ENCODE data around the gene ASAP2.

GRCh38 chr2:9170458-9171130, 36.0 kb upstream of the ASAP2 start:
- TF ChIP-seq, protein P1, sequence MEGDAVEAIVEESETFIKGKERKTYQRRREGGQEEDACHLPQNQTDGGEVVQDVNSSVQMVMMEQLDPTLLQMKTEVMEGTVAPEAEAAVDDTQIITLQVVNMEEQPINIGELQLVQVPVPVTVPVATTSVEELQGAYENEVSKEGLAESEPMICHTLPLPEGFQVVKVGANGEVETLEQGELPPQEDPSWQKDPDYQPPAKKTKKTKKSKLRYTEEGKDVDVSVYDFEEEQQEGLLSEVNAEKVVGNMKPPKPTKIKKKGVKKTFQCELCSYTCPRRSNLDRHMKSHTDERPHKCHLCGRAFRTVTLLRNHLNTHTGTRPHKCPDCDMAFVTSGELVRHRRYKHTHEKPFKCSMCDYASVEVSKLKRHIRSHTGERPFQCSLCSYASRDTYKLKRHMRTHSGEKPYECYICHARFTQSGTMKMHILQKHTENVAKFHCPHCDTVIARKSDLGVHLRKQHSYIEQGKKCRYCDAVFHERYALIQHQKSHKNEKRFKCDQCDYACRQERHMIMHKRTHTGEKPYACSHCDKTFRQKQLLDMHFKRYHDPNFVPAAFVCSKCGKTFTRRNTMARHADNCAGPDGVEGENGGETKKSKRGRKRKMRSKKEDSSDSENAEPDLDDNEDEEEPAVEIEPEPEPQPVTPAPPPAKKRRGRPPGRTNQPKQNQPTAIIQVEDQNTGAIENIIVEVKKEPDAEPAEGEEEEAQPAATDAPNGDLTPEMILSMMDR (IDR thresholded peaks at IDR 0.05; ENCODE audit: borderline replicate concordance, extremely low read depth, low read length, poor library complexity, severe bottlenecking), result no peak
- no peak for TF ChIP-seq EZH2 (IDR thresholded peaks at IDR 0.05; ENCODE audit: borderline replicate concordance, low read depth, low read length, severe bottlenecking)
